K562 (cell line): ENCODE results near the gene WTAP. TPM values are rescaled to one million over a fixed set of nuclear protein-coding genes. Genes with fewer than 3 reads are reported as not detected.

ENCODE experiments used
- ATAC-seq: fragments of 200-7000 bp; cut with Tn5 transposase; 3 replicates; pipeline ENCODE4 v1.9.1; 2020; ENCODE audit warnings: moderate library complexity
- BruUV-seq: library from RNA; stranded (reverse); fragments of 400-500 nt; replicated peaks from 2 replicates; lab custom pipeline; 2021; lab: Mats Ljungman, UMichigan
- CTCF ChIA-PET: fragments of 300-600 bp; formaldehyde crosslinking; extraction: SDS; loops from one replicate; lab custom pipeline; 2021; ENCODE audit warnings: low intra/inter-chr PET ratio; lab: Yijun Ruan, JAX
- POLR2A ChIA-PET: fragments of 300-600, 350-650 bp; sonication (Branson Sonifier 250); formaldehyde crosslinking; extraction: SDS; loops from one replicate; lab custom pipeline; 2021; ENCODE audit warnings: antibody characterized with exemption, inconsistent platforms; lab: Yijun Ruan, JAX
- DNase-seq, 4 experiments: peaks; one replicate each; pipeline versions ENCODE4 v3.0.0 to v3.0.0-alpha.2; 2011 to 2018; ENCODE audit warnings: low spot score in 3 of 4, mixed read lengths in 3 of 4; ENCODE audit errors: extremely low read depth in 1 of 4
- FAIRE-seq: peaks from 2 replicates; lab custom pipeline; 2011; peaks lifted over from hg19 to GRCh38; lab: Jason Lieb, UNC
- H2AFZ ChIP-seq: 2 replicates; pipeline ENCODE4 v1.6.0; 2011; ENCODE audit warnings: low read depth, low read length, control low read depth, inconsistent platforms
- H3K27ac ChIP-seq: fragments of 200-600 bp; 3 replicates; pipeline ENCODE4 v1.8.0; 2011; ENCODE audit warnings: low read depth, mild to moderate bottlenecking, control low read depth, inconsistent platforms, low read length, moderate library complexity, mixed read lengths; ENCODE audit errors: extremely low read depth
- H3K27me3 ChIP-seq, 2 experiments: fragments of 300-600 bp in 1 of 2; 2 replicates in 1 of 2; 3 replicates in 1 of 2; pipeline versions ENCODE4 v1.6.0 to v1.8.0; 2011; ENCODE audit warnings: inconsistent platforms in 2 of 2, low read length in 2 of 2, mild to moderate bottlenecking in 1 of 2, mixed read lengths in 1 of 2, moderate library complexity in 1 of 2; ENCODE audit not compliant: control insufficient read depth in 2 of 2, insufficient read depth in 2 of 2
- H3K36me3 ChIP-seq: fragments of 300-600 bp; 3 replicates; pipeline ENCODE4 v1.8.0; 2011; ENCODE audit warnings: mild to moderate bottlenecking, low read length, inconsistent platforms; ENCODE audit not compliant: control insufficient read depth, insufficient read depth
- H3K4me1 ChIP-seq, 2 experiments: fragments of 200-600 bp in 1 of 2; replicated peaks in 1 of 2; 2 replicates in 1 of 2; 3 replicates in 1 of 2; pipeline versions ENCODE4 v1.5.1 to v1.8.0; 2011; ENCODE audit warnings: inconsistent platforms in 2 of 2, low read length in 2 of 2, mild to moderate bottlenecking in 1 of 2, mixed read lengths in 1 of 2, moderate library complexity in 1 of 2; ENCODE audit not compliant: control insufficient read depth in 2 of 2, insufficient read depth in 2 of 2
- H3K4me2 ChIP-seq: 2 replicates; pipeline ENCODE4 v1.6.1; 2011; ENCODE audit warnings: low read length, control low read depth, inconsistent platforms, mixed read lengths; ENCODE audit not compliant: insufficient read depth
- H3K4me3 ChIP-seq: fragments of 200-600 bp; sonication (generic), shearing (Covaris generic); 2 replicates; pipeline ENCODE4 v1.5.1; 2016; ENCODE audit warnings: control low read depth, inconsistent platforms
- H3K79me2 ChIP-seq: fragments of 200-600 bp; 3 replicates; pipeline ENCODE4 v1.8.0; 2011; ENCODE audit warnings: low read length, inconsistent platforms; ENCODE audit not compliant: control insufficient read depth, insufficient read depth
- H3K9ac ChIP-seq, 2 experiments: 2 replicates each; pipeline versions ENCODE4 v1.6.0 to v1.6.1; 2011; ENCODE audit warnings: low read depth in 2 of 2, low read length in 2 of 2, control low read depth in 1 of 2, inconsistent platforms in 1 of 2, mild to moderate bottlenecking in 1 of 2, mixed read lengths in 1 of 2; ENCODE audit not compliant: insufficient read depth in 1 of 2
- H3K9me1 ChIP-seq: one replicate; pipeline ENCODE4 v1.6.0; 2011; ENCODE audit warnings: inconsistent platforms, mild to moderate bottlenecking, low read length, moderate library complexity; ENCODE audit not compliant: control insufficient read depth, insufficient read depth
- H3K9me3 ChIP-seq: replicated peaks from 2 replicates; pipeline ENCODE4 v1.5.1; 2011; ENCODE audit warnings: low read depth, low read length, inconsistent platforms; ENCODE audit not compliant: control insufficient read depth, insufficient read depth
- H4K20me1 ChIP-seq: replicated peaks from 2 replicates; pipeline ENCODE4 v1.6.1; 2011; ENCODE audit warnings: low read length, inconsistent platforms, mixed read lengths; ENCODE audit not compliant: control insufficient read depth, insufficient read depth
- BRD9 ChIP-seq: fragments of 450-650 bp; IDR thresholded peaks from 2 replicates; pipeline ENCODE4 v1.6.1; 2018; ENCODE audit warnings: low read depth; ENCODE audit not compliant: partially characterized antibody
- ETV1 ChIP-seq: fragments of 450-650 bp; conservative IDR thresholded peaks from 2 replicates; pipeline ENCODE4 v1.6.1; 2016; ENCODE audit warnings: missing genetic modification characterization, control low read depth, low read depth, missing compliant biosample characterization
- EWSR1 ChIP-seq: fragments of 450-650 bp; IDR thresholded peaks from 2 replicates; pipeline ENCODE4 v1.6.1; 2018; ENCODE audit warnings: borderline replicate concordance, mild to moderate bottlenecking, low read depth, moderate library complexity; ENCODE audit not compliant: partially characterized antibody
- GATAD2A ChIP-seq: fragments of 450-650 bp; IDR thresholded peaks from 2 replicates; pipeline ENCODE4 v1.6.1; 2017
- KDM5B ChIP-seq: fragments of 200-600 bp; sonication (generic); IDR thresholded peaks from 2 replicates; pipeline ENCODE4 v1.6.1; 2012; ENCODE audit warnings: low read depth, mild to moderate bottlenecking, moderate library complexity, low read length, control low read depth, inconsistent platforms; ENCODE audit not compliant: insufficient replicate concordance
- ZNF143 ChIP-seq: sonication (generic); formaldehyde crosslinking; IDR thresholded peaks from 2 replicates; pipeline ENCODE4 v1.9.0; 2022; ENCODE audit warnings: mild to moderate bottlenecking, missing genetic modification reagents
- ZNF561 ChIP-seq: fragments of 450-650 bp; formaldehyde crosslinking; conservative IDR thresholded peaks from 2 replicates; pipeline ENCODE4 v1.4.0; 2020; ENCODE audit warnings: mild to moderate bottlenecking, moderate library complexity
- ZNF707 ChIP-seq: fragments of 250-450 bp; sonication (Bioruptor Pico); conservative IDR thresholded peaks from 2 replicates; pipeline ENCODE4 v1.8.0; 2022; ENCODE audit warnings: inconsistent platforms, mild to moderate bottlenecking, moderate library complexity
- WGBS: fragments of 100-300 bp; shearing (Covaris generic); methylation state at CpG from one replicate; pipeline ENCODE4 v1.1.6; 2016; ENCODE audit warnings: low coverage, mixed read lengths; ENCODE audit not compliant: insufficient coverage; ENCODE audit errors: missing lambda C conversion rate; 5-methylcytosine and 5-hydroxymethylcytosine counted together
- in situ Hi-C: fragments of 300-500 bp; cut with MboI; formaldehyde crosslinking; loops from 4 replicates; pipeline ENCODE4 v1.15.0; 2018; ENCODE audit warnings: inconsistent platforms, mixed read lengths
- intact Hi-C: fragments of 100-400 bp; cut with micrococcal nuclease; formaldehyde crosslinking; loops from 2 replicates; pipeline ENCODE4 v1.14.2; 2022
- polyA plus RNA-seq, 8 experiments: library from polyadenylated mRNA; depleted of rRNA in 4 of 8; stranded (reverse) in 5 of 8; unstranded in 3 of 8; fragments of >200 nt; fragmentation: Nextera tagmentation in 2 of 8; fragmentation: Illumina TruSeq in 1 of 8; extraction: Ambion mirVana in 2 of 8; extraction: Trizol in 1 of 8; gene quantifications; 2 replicates each; pipeline versions ENCODE4 v1.2.1 to v1.2.3, GENCODE V29; 2011 to 2014; ENCODE audit warnings: inconsistent platforms in 1 of 8, missing spikeins in 1 of 8
- total RNA-seq, 7 experiments: library from RNA; depleted of rRNA in 6 of 7; stranded (reverse); fragments of >200 nt in 6 of 7; fragmentation: Illumina TruSeq in 2 of 7; extraction: Trizol in 2 of 7; gene quantifications; 2 replicates each; pipeline versions ENCODE4 v1.2.1 to v1.2.3, GENCODE V29; 2011 to 2021; ENCODE audit warnings: low replicate concordance in 1 of 7

Gene WTAP
- total and polyA plus RNA-seq, 9 of the 15 experiments (the other 6 are each of a cell fraction or from before 2014, with no cell fraction given) = 52.4 to 156 (median 110) TPM

DNA sequence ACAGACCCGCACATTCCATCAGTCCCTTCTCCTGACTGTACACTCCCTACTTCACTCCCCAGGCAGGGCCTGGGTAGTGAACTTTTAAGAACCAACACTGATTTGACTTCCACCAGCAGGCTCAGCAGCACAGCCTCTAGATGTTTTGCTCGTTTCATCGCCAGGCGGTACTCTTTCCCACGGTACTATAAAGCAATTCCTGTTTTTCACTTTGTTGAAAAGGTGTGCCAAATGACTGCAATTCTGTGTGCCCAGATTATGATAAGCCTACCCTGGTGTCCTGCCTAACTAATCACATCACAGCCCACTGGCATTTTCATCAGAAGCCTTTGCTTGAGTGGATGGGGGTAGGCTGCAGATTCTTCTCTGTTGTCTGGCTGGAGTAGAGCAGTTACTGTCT lies 12.9 kb upstream of the WTAP start:
- no peak for DNase-seq
- Histone ChIP-seq H3K9me1 (no peaks in the 10 kb centered on the region), H2AFZ (no peak overlapping the region), H3K79me2 (no peaks in the 10 kb centered on the region), H3K9me3 (no peaks in the 10 kb centered on the region), H4K20me1 (no peaks in the 10 kb centered on the region), H3K36me3 (no peaks in the 10 kb centered on the region), H3K4me1 (peaks cover 4 to 21% of the 10 kb centered on the region in 2 experiments), H3K4me3 (no peak overlapping the region), H3K9ac (no peak overlapping the region), H3K4me2 (no peak overlapping the region), H3K27me3 (peaks cover 0 to 5% of the 10 kb centered on the region in 2 experiments; a peak in 1 of 5 replicates), H3K27ac (no peak overlapping the region)
- intact Hi-C loops = no loop called here
- in situ Hi-C loops = no loop called here
- POLR2A ChIA-PET = interaction anchor here (0.6 kb wide), 1 partner anchor 76 kb away, joined by 4 read pairs; the partner anchor contains the start of gene MRPL18
- no peak for ATAC-seq
- WGBS = 67% methylated on average over 5 of the region's 5 CpGs
- no peak for FAIRE-seq
- no TSS peak for BruUV-seq
- TF ChIP-seq GATAD2A = no peak
- TF ChIP-seq ZNF143 (CRISPR knock-in tag) = no peak
- no peak for TF ChIP-seq ZNF561
- no peak for TF ChIP-seq KDM5B
- no peak for TF ChIP-seq BRD9
- CTCF ChIA-PET = no interaction called here

DNA sequence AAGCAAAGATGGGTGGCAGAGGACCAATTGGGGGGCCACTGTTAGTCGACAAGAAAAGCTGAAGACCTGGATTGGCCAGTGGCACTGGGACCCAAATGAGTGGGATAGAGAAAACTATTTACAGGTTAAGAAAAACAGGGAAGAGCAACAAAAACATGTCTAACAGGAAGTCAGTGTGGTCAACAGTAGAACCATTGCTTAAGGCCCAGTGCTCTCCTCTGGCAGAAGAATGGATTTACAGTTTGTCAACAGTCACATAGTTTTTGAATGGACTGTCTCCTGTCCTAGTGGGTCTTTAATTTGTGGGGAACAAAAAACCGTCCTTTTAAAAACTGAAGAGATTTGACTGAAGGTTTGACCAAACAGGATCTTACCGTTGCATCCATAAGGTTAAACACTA lies 12.1 kb upstream of the WTAP start:
- ChIA-PET CTCF (no interaction called here), POLR2A (interaction anchor here (4.0 kb wide), 1 partner anchor 12 kb away, joined by 19 read pairs; the partner anchor contains the start of gene WTAP)
- no peaks in the 10 kb centered on the region for H3K9me1 ChIP-seq
- H3K4me2 ChIP-seq = no peak overlapping the region
- peaks cover 6 to 23% of the 10 kb centered on the region in 2 experiments for H3K4me1 ChIP-seq
- H3K27ac ChIP-seq = no peak overlapping the region
- no peaks in the 10 kb centered on the region for H4K20me1 ChIP-seq
- BruUV-seq = no TSS peak
- peaks cover 0 to 5% of the 10 kb centered on the region in 2 experiments; a peak in 1 of 5 replicates for H3K27me3 ChIP-seq
- WGBS = 54% methylated on average over 3 of the region's 3 CpGs
- ATAC-seq = no peak
- intact Hi-C loops (no loop called here), in situ Hi-C loops (no loop called here)
- H2AFZ ChIP-seq = no peak overlapping the region
- no peak for DNase-seq
- H3K9ac ChIP-seq = no peak overlapping the region
- FAIRE-seq = no peak
- no peaks in the 10 kb centered on the region for H3K36me3 ChIP-seq
- H3K79me2 ChIP-seq = no peaks in the 10 kb centered on the region
- no peak overlapping the region for H3K4me3 ChIP-seq
- no peaks in the 10 kb centered on the region for H3K9me3 ChIP-seq
- TF ChIP-seq ZNF707 (no peak), EWSR1 (no peak), ETV1 (tag) (0 out of 2 replicates have a peak, but pooled peaks have one; percentile 34)
